GM18520 (cell line): ENCODE measurements around the gene HOXA13.

Experiments used
- ATAC-seq: cut with Tn5 transposase; IDR thresholded peaks from one replicate; pipeline ENCODE4 v1.9.1; 2021; ENCODE audit not compliant: unreplicated experiment

The HOXA13 gene

GRCh38 chr7:27208998-27209397 lies 9.1 kb upstream of the HOXA13 start:
- no peak for ATAC-seq

DNA sequence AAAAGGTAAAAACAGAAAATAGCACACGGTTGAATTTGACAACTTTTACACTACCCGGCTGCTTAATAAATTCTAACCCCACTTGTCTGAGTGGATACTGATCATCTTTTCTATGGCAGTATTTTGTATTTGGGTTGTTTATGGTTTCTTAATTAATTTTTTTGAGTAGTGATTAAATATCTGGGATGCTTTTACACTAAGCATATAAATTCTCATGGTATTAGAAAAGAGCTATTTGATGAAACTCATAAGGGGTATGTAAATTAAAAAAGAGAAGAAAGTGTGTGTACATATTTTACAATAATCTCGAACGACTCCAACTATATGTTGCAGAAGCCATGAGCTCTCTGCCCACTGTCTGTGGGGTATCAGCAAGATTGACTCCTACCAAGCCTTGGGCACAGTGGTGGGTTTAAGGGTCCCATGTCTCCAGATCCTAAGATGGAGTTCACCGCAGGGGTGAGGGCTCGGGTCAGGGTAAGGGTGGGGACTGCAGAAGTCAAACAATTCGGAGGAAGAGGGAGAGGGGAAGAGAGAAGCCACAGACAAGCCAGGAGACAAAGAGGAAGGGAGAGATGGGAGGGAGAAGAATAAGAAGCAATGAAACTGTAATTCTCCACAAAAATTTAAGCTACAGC lies 7.6 kb upstream of the HOXA13 start:
- ATAC-seq = no peak

DNA sequence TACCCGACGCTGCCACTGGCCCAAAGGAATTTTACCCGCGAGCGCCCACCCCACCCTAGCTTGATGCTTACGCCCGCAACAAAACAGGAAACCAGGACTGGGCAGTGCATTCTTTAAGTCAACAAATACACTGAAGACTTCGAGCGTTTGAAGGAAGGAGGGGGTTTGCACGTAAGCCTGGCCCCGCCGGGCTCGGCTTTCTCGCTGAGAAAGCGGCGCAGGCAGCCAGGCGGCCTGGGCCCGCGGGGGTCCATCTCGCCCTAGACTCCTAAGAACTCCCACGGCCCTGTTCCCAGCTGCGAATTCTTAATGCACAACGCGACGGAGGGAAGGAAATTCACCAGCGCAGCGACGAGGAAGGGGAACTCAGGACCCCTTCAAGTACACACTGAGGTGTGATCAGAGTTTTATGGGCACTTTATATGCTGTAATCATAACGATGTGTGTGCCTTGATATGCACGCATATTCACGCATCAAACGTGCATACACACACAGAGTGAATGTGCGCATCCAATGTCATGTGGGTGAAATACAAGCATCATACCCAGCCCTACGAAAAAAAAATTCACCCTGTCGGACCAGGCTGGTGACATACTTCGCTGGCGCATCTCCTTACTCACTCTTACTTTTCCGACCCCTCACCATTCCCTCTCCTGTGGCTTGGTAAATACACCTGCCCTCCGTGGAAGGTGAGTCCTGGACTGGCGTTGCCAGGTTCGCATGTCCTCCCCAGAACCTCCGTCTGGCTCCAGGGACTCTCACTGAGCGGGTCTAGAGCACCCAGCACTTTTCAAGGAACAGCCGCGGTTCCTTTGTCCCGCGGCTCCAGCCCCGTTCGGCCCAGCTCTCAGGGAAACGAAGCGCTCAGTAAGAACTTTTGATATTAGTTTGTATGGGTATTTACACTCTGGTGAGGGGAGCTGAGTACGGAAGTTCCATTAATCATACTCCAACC lies 5.7 kb upstream of the HOXA13 start:
- no peak for ATAC-seq

DNA sequence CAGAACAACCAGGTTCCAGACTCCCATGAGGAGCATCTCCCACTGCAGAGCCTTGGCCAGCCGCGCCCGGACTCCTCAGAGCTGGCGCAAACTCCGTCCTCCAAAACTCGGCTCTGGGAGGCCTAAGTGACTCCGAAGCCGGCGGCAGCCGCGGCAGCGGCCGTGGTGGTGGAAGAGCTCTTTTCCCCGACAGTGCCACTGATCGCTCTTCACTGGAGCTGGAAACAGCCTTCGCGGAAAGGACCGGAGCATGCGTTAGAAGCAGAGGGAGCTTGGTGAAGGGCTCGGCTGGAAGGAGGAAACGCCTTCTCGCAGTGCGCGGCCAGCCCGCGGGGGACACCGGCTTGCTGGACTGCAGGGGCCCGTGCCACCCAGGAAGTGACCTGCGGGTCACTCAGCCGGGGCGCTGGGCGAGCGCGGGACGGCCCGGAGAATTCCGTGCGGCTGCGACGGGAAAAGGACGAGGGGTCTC lies 5.0 kb upstream of the HOXA13 start:
- no peak for ATAC-seq

DNA sequence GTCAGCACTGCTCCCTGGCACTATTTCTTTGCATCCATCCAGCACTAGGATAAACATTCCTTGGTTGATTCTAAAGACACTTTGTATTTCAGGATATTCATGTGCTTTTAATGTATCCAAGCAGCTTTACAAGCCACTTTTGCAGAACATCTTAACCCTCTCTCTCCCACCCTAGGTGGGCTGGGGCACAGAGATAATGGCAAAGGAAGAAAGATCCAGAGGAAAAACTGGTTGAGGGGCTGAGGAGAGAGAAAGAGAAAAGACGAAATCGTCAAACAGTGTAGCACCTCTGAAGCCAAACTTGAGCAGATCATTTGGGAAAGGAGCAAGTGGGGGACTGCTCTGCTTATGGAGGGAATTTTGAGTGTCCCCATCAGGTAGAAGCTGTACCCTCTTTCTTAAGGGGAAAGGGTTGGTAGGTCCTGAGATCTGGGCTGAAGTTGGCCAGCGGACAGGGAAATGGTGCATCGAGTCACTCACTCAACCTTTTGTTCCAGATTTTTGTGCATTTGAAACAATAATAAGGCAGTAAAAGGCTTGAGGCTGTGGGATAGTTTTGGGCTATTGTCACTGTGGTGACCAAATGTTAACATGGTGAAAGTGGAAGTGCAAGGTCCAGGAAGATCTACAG lies 4.2 kb upstream of the HOXA13 start:
- ATAC-seq = no peak

DNA sequence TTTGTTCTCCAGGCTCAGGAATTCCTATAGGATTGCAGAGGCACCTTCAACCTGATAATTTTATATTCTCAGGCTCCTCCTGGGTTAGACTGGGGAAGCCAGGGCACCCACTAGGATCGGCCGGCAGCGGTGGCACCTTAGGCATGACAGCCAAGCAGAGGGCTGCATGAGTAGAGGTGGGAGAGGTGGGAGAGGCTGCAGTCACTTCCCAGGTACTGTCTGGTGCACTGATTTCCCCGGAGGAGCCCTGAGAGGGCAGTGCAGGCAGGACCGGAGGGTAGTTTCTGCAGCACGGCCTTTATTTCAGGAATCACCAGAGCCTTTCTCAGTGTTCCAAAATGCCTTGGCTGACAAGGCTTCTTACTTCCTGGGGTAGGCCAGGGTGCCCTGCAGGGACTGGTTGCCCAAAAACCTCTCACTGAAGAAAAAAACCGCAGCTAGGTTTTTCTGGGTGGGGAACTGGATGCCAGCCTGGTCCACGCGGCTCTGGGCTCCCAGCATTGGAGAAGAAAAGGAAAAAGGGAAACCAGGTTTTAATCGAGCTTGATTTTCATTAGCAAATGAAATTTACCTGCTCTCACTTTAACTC lies 3.6 kb upstream of the HOXA13 start:
- no peak for ATAC-seq

- ATAC-seq = no peak
Observed at GRCh38 chr7:27202862-27203134, 2.9 kb upstream of the HOXA13 start.

DNA sequence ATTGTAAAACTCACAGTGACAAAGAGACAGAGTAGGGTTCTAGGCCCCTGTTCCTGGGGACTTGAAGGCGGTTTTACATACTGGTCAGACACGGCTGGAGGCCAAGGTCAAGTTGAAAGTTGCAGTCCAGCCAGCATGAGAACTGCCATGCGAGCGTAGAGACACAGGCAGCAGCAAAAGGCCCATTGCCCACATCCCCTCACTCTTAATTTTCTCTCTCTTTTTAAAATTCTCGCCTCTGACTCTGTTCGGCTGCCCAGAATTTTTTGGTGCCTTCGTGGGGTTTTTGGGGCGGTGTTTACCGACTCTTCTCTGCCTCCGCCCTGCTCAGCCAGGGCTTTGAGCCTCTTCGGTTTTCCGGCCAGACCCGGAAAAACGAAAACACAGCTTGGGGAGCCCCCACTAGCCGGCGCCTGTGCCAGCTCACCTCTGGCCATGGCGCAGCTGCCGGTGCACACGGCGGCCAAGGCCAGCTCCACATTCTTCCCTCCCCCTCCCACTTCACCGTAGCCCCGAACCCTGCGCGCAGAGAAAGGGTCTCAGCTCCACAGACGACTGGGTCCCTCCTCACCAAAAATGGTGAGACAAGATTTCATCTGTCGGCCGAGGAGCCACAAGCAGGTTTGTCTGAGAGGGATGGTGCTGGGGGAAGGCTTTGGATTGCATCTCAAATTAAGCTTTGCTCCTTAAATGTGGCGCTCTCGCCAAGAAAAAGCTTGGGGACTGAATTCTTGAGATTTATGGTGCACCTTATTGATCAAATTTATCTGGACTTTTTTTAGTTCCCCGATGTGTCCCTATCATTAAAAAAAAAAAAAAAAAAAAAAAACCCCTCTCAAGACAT lies 2.3 kb upstream of the HOXA13 start:
- no peak for ATAC-seq

DNA sequence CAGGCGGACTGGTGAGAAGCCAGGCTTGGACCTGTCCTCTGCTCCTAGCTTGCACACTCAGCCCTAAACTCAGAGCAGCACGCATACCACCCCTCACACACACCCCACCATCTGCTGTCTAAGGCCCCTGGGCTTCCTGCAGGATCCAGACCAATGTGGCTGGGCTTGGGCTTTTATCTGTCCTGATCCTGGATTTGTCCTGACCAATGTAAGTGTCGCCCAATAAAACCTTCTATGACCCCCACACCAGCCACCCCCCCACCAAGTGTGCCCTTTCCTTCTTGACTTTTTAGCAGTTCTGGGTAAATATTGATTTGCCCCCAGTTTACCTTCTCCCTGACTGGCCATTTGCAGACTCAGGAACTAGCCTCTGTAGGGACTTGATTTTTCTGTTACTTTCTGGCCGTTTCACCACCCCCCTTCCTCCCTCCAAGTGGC lies 1.7 kb upstream of the HOXA13 start:
- no peak for ATAC-seq

- ATAC-seq = no peak
Observed at GRCh38 chr7:27200761-27201579, 1.1 kb upstream of the HOXA13 start.

GRCh38 chr7:27198871-27199801 lies 755 bp downstream of the HOXA13 start:
- no peak for ATAC-seq

DNA sequence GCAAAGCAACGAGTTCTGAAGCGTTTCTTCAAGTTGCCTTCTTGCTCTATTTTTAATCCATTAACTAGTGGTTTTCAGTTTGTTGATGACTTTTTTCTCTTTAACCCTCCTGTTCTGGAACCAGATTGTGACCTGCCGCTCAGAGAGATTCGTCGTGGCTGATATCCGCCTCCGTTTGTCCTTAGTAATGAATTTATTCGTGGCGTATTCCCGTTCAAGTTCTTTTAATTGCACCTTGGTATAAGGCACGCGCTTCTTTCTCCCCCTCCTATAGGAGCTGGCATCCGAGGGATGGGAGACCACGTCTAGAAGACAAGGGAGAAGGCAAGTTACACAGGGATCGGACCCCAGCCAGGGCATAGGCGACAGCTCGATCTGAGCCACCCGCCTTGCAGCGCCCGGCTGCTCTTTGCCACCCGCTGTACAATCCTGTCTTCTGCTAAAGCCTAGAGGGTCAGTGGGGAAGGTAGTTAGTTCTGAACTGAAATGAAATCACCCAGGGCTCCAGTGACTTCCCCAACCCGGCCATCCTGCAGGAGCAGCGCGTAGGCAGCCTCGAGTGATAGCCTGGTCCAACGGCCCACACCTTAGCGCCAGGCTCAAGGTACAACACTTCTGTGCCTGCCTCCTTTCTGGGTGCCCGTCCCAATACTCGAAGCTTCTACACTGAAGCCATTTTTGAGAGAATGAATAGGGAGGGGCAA lies 1.6 kb downstream of the HOXA13 start:
- no peak for ATAC-seq

DNA sequence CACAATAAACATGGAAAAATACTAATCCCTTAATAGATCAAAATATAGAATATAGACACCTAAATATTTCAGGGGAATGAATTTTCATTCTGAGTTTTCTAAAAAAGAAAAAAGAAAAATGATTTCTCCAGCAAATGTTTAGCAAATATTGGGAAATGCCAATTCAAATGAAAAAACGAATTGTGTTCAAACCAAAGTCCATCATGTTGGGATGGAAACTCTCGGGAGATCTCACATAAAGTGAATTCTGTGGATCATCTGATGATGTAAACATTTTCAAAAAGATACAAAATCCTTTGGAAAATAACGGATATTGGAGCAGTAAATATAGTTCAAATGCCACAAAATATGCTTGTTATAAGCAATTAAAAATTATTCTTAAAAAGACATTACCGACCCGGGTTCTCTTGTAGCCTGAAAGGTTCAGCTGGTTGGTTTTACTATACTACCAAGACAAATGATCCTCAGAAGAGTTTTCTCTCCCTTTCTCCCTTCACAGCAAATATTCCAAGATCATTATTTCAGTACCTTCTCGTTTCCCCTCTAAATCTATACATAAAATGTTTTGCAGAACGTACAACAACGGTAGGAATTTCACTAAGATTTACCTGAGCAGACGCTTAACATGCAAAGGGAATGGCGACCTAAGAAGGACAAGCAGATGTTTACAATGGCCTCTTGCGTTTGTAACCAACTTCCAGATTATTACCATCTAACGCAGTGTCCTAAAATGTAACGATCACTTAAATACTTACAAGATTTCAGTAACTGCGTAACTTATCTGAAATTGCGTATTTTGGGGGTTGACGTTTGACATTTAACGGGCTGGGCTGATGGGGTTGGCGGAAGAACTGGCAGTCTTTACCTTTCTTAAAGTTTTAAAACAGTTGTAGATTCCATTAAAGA lies 2.5 kb downstream of the HOXA13 start:
- no peak for ATAC-seq

DNA sequence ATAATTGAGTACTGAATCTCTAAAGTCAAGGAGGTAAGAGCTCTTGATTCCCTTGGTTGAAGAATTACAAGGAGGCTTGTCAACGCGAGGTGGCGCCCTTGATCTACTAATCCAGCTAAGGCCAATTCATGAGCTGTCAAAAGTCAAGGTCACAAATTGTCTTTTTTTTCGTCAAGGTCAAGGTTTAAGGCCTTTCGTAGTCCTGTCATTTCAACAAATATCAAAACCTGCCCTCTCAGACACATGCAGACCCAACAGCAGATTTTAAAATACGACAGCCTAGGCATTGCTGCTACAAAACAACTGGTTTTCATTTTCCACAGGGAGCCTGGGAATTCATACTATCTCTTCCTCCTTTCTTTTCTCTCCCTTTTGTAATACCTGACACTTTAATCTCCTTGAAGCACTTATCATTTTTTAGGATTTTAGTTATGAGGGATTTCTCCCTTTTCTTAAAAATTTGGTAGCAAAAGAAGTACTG lies 3.6 kb downstream of the HOXA13 start:
- no peak for ATAC-seq

- no peak for ATAC-seq
Observed at GRCh38 chr7:27194686-27195379, 5.1 kb downstream of the HOXA13 start.

DNA sequence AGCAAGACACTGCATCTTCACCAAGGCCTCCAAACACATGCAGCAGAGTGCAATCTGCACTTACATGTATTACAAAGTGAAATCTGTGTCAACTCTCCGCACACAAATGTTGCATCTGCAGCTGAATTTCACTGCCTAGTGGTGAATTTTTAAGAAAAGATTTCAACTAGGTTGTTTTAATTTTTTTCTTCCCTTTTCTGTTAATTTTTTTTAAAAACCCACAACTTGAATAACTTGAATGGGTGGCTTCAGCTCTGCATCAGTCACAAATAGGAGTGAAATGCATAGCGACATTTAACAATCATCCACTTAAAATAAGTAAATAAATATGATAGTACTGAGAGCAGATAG lies 5.9 kb downstream of the HOXA13 start:
- ATAC-seq = no peak
